HG03135 (cell line): ENCODE data around the gene UGT1A1.

Source experiments
- ATAC-seq: cut with Tn5 transposase; IDR thresholded peaks from one replicate; pipeline ENCODE4 v1.9.1; 2021; ENCODE audit warnings: mild to moderate bottlenecking, moderate library complexity; ENCODE audit not compliant: unreplicated experiment

The UGT1A1 gene

DNA sequence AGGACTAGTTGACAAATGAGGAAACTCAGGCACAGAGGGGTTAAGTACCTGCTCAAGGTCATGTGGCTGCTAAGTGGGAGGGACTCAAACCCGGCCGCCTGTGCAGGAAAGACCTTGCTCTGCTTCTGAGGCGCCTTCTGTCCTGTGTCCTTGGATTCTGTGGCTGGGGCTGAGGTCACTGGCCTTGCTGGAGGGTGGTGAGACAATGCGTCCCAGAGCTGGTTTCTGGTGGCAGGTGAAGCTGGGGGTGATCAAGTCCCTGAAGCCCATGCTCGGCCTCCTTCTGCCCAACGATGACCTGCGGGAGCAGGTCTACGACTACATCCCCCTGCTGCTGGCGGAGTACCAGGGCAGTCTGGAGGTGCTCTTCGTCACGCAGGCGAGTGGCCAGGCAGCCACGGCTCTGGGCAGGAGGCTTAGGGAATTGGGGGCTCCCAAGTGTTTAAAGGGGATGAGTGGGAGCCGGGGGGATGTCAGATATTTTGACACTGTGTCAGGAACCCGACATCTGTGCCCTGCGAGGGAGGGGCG is 34.1 kb downstream of the UGT1A1 start:
- ATAC-seq, result no peak

GRCh38 chr2:233795735-233796171 is 35.7 kb downstream of the UGT1A1 start:
- ATAC-seq, result no peak

- ATAC-seq, result no peak
These were observed 36.2 kb downstream of the UGT1A1 start for GRCh38 chr2:233796254-233796653.

- no peak for ATAC-seq
These were observed 38.4 kb downstream of the UGT1A1 start for GRCh38 chr2:233798335-233799086.

DNA sequence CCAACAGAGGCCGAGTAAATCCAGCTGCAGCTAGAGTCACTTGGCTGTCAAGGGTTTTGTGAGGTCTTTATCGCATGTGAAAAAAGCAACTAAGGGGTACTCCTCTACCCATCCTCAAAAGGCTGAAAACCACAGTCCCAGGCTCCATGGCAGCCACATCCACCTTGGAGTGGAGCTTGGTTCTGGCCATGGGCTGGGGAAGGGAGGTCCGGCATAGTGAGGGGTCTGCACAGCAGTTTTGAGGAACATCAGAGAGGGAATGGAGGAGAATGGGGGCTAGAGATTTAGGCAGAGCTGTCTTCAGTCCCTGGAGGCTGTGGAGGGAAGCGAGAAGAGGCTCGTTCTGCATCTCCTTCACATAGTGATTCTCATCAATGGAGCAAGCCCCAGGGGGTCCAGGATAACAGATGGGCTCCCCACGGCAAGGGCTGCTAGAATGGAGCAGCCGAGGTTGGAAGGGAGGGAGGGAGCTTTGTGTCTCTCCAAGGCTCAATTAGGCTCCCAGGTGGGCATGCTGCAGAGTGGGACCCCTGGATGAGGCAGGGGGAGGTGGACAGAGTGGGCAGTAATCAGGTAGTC is 39.1 kb downstream of the UGT1A1 start:
- ATAC-seq, result no peak

DNA sequence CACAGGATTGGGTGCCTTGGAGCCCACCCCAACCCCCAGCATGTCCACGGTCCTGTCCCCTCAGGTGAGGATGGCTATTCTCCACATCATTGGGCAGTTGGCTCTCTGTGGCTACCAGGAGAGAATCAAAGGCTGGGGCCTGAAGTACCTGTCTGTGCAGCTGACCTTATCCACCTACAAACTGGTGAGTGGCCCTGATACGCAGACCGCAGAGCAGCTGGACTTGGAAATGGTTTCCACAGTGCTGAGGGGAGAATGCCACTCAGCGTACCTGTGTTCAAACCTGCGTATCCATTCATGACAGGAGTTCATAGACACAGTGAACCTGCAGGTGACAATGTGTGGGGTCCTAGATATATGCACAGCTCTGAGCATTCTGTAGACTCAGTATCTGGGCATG is 39.6 kb downstream of the UGT1A1 start:
- no peak for ATAC-seq

DNA sequence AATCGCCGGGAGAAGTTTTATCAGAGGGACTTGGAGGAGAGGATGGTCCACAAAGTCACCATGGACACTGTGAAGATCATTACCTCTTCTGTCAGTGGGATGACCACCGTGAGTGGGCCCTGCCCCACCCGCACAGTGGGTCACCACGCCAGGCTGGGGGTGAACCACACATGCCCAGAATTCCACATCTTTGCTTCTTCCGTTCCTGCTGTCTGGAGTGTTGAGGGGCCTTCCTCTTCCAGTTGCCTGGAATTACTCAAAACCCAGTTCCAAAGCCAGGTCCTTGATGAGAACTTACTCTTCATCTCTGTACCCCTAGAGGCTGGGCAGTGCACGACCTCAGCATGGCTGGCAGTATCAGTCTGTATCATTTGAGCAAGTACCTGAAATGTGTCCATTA is 40.1 kb downstream of the UGT1A1 start:
- ATAC-seq, result no peak

- ATAC-seq, result no peak
These were observed 41.5 kb downstream of the UGT1A1 start for GRCh38 chr2:233801357-233802131.

- no peak for ATAC-seq
These were observed 42.2 kb downstream of the UGT1A1 start for GRCh38 chr2:233802132-233802815.

GRCh38 chr2:233803292-233803911 is 43.3 kb downstream of the UGT1A1 start:
- no peak for ATAC-seq

GRCh38 chr2:233803994-233804393 is 43.9 kb downstream of the UGT1A1 start:
- ATAC-seq, result no peak

GRCh38 chr2:233807215-233807865 is 47.3 kb downstream of the UGT1A1 start:
- ATAC-seq, result no peak

- no peak for ATAC-seq
These were observed 48.2 kb downstream of the UGT1A1 start for GRCh38 chr2:233807966-233808935.

DNA sequence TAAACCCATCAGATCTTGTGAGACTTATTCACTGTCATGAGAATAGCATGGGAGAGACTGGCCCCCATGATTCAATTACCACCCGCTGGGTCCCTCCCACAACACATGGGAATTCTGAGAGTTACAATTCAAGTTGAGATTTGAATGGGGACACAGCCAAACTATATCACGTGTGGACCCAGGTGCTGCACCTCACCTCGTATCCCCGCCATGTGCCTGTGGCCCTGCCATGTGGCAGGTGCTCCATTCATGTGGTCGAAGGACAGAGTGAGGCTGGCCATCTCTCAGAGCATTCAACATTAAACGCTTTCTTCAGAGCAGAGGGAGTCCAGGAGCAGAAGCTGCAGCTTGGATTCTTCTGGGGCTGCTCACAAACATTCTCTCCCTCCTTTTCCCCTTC is 50.3 kb downstream of the UGT1A1 start:
- ATAC-seq, result no peak

- no peak for ATAC-seq
These were observed 51.0 kb downstream of the UGT1A1 start for GRCh38 chr2:233811087-233811486.

GRCh38 chr2:233811732-233812131 is 51.7 kb downstream of the UGT1A1 start:
- ATAC-seq, result no peak

DNA sequence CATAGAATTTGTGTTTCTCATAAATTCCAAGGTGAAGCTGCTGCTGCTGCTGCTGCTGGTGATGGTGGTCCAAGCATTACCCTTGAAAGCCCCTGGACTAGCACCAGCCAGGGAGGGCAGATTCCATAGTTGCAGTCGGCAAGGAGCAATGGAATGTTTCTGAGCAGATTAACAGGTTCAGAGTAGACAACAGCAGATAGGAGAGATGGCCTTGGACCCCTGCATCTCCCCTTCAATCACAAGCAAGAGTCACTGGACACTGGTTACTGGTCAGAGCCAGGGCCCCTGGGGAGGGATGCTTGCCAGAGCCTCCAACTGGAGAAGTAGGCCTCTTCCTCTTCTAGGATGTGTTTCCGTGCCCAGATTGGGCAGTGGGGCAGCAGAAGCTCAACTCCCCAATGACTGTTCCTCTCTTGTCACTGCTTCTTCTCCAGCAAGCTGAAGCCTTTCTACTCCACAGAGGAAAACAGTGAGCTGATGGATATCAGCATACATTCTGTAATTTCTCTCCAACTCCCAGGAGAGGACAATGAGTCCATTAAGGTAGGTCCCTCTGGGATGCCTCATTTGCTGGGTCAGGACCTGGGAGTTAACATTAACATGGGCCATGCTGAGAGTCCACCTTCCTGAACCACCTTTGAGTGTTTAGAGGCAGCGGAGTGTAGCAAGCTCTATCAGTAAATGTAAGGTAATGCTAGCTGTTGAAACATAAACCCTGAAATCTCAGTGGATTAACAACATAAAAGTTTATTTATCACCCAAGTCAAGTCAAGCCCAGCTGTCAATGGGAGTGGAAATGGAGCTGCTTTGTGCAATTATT is 53.4 kb downstream of the UGT1A1 start:
- no peak for ATAC-seq
